Measurements from ENCODE around the gene ANKRD23. TPM values are rescaled to one million over a fixed set of nuclear protein-coding genes. Genes with fewer than 3 reads are reported as not detected.
A peak's percentile ranks its signal among the peaks of the same experiment; 100 is the strongest.

The ANKRD23 gene
- total and polyA plus RNA-seq, 7 donors = 0.69 to 5.5 (median 3.8) TPM; not detected in 1

- TF ChIP-seq EP300 (IDR thresholded peaks at IDR 0.05) = no peak
- H3K4me1 ChIP-seq = peaks cover 0 to 53% (median 43%) of the 10 kb centered on the region in 4 donors
- H3K36me3 ChIP-seq = peaks cover 27 to 52% (median 43%) of the 10 kb centered on the region in 4 donors
- intact Hi-C loops (cut with DNase I) = no loop called here
- 95% methylated on average over 14 of the region's 14 CpGs for whole genome bisulfite sequencing, 2 donors
- peak overlapping the region in 2 of 4 donors; percentile 54 to 60 for H3K27ac ChIP-seq
- H3K9me3 ChIP-seq = no peaks in the 10 kb centered on the region
- no peak overlapping the region for H3K4me3 ChIP-seq
- no peaks in the 10 kb centered on the region for H3K27me3 ChIP-seq
- DNase-seq = no peak
Measured at GRCh38 chr2:96825057-96825456, 18.8 kb downstream of the ANKRD23 start.

DNA sequence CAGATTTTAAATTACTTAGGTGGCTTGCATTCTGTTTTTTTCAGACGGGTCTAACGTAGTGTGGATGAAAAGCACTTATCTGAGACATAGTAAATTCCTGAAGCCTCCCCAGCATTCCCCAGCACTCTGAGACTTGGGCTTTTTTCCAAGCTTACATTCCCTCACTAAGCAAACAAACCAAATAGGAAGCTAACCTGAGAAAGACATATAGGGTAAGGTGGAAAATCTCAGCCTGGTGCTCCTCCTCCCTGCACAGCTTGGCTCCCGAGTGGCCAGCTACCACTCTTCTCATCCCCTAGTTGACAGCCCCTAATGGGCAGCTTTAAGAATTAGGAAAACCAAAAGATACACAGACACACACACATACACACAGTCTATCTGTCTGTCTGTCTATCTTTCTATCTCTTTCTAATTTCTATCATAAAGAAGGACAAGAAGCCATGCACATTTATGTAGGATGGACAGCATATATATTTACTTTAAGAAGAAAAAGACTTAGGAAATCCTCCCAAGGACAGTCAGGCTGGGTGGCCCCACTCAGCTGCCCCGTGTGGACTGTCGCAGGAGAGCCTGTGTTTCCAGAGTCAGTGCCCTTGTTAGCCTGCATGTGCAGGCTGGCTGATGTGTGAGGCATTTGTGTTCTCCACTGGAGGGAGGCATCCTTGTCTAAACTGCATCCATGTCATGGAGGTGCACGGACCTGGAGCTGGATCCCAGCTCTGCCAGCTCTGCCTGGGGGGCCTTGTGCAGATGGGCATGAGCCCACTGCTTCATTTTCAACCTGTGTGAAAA, 19.5 kb downstream of the ANKRD23 start:
- peaks cover 20 to 44% (median 35%) of the 10 kb centered on the region in 4 donors for H3K36me3 ChIP-seq
- H3K9me3 ChIP-seq = no peaks in the 10 kb centered on the region
- TF ChIP-seq EP300 (IDR thresholded peaks at IDR 0.05) (no peak), POLR2A (IDR thresholded peaks at IDR 0.05) (no peak), CTCF (IDR thresholded peaks at IDR 0.05) (no peak), POLR2AphosphoS5 (IDR thresholded peaks at IDR 0.05) (no peak)
- H3K4me3 ChIP-seq = no peak overlapping the region
- intact Hi-C loops (cut with DNase I) = no loop called here
- no peak for DNase-seq
- WGBS, 2 donors = 44 to 67% methylated on average over 6 of the region's 6 CpGs
- H3K4me1 ChIP-seq = peaks cover 0 to 61% (median 51%) of the 10 kb centered on the region in 4 donors
- no peaks in the 10 kb centered on the region for H3K27me3 ChIP-seq
- peak overlapping the region; percentile 54 to 64 (median 58) for H3K27ac ChIP-seq

DNA sequence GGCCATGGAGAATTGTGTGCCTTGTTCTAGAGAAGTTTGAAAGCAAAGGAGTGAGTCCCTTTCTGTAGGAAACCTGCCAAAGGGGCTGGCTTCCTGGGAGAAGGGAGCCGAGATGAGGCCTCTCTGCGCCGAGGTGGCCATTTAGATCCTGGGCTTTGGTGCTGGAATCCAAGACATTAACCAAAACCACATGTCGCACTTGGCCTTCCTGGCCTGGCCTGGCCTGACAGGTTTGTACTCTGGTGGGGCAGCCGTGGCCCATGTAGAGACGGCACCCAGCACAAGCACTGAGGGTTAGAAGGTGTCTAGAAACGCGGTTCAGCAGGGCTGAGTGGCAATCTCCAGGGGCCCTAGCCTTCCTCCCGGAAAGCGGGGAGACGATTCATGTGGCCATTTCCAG, 20.6 kb downstream of the ANKRD23 start:
- no peaks in the 10 kb centered on the region for H3K9me3 ChIP-seq
- intact Hi-C loops (cut with DNase I) = no loop called here
- peak overlapping the region; percentile 54 to 64 (median 58) for H3K27ac ChIP-seq
- no peak for TF ChIP-seq CTCF (IDR thresholded peaks at IDR 0.05)
- no peak for TF ChIP-seq POLR2AphosphoS5 (IDR thresholded peaks at IDR 0.05)
- TF ChIP-seq EP300 (IDR thresholded peaks at IDR 0.05) = no peak
- no peak for TF ChIP-seq POLR2A (IDR thresholded peaks at IDR 0.05)
- H3K36me3 ChIP-seq = peaks cover 9 to 34% (median 25%) of the 10 kb centered on the region in 4 donors
- no peaks in the 10 kb centered on the region for H3K27me3 ChIP-seq
- no peak overlapping the region for H3K4me3 ChIP-seq
- H3K4me1 ChIP-seq = peaks cover 0 to 72% (median 62%) of the 10 kb centered on the region in 4 donors
- no peak for DNase-seq
- 91 to 92% methylated on average over 11 of the region's 11 CpGs for whole genome bisulfite sequencing, 2 donors

- DNase-seq = no peak
- H3K4me3 ChIP-seq = no peak overlapping the region
- H3K36me3 ChIP-seq = peaks cover 5 to 29% (median 21%) of the 10 kb centered on the region in 4 donors
- H3K27ac ChIP-seq = peak overlapping the region; percentile 54 to 64 (median 58)
- 86 to 89% methylated on average over 4 of the region's 4 CpGs for WGBS, 2 donors
- H3K9me3 ChIP-seq = no peaks in the 10 kb centered on the region
- H3K4me1 ChIP-seq = peaks cover 0 to 76% (median 66%) of the 10 kb centered on the region in 4 donors
- no peaks in the 10 kb centered on the region for H3K27me3 ChIP-seq
- TF ChIP-seq EP300 (IDR thresholded peaks at IDR 0.05) (no peak), POLR2AphosphoS5 (IDR thresholded peaks at IDR 0.05) (no peak), CTCF (IDR thresholded peaks at IDR 0.05) (no peak), POLR2A (IDR thresholded peaks at IDR 0.05) (no peak)
- intact Hi-C loops (cut with DNase I) = no loop called here
Measured at GRCh38 chr2:96822786-96823185, 21.0 kb downstream of the ANKRD23 start.

GRCh38 chr2:96821113-96821675, 22.6 kb downstream of the ANKRD23 start:
- no peaks in the 10 kb centered on the region for H3K27me3 ChIP-seq
- intact Hi-C loops (cut with DNase I) = no loop called here
- WGBS, 2 donors = 45 to 81% methylated on average over 11 of the region's 11 CpGs
- no peaks in the 10 kb centered on the region for H3K9me3 ChIP-seq
- no peak overlapping the region for H3K4me3 ChIP-seq
- TF ChIP-seq EP300 (IDR thresholded peaks at IDR 0.05) (no peak), POLR2AphosphoS5 (IDR thresholded peaks at IDR 0.05) (no peak), CTCF (IDR thresholded peaks at IDR 0.05) (no peak), POLR2A (IDR thresholded peaks at IDR 0.05) (no peak)
- no peak for DNase-seq
- no peak overlapping the region for H3K27ac ChIP-seq
- H3K36me3 ChIP-seq = peaks cover 0 to 14% (median 10%) of the 10 kb centered on the region in 4 donors
- peaks cover 0 to 82% (median 74%) of the 10 kb centered on the region in 4 donors for H3K4me1 ChIP-seq

All from sigmoid colon (tissue), 7 donors.